ENCODE data around the gene CRTC1. TPM values are rescaled to one million over a fixed set of nuclear protein-coding genes. Genes with fewer than 3 reads are reported as not detected.

CRTC1 gene
- total and polyA plus RNA-seq, 2 experiments from 2014 or later = 1.2 to 5.1 TPM

- Histone ChIP-seq H3K27ac (no peak overlapping the region), H3K79me2 (ENCODE audit: insufficient read depth) (no peaks in the 10 kb centered on the region), H3K4me1 (ENCODE audit: insufficient read depth) (no peaks in the 10 kb centered on the region), H3K9me3 (ENCODE audit: low read depth) (no peaks in the 10 kb centered on the region), H3K4me2 (ENCODE audit: unreplicated experiment) (no peak overlapping the region), H2AFZ (no peak overlapping the region), H3F3A (ENCODE audit: insufficient read depth) (no peaks in the 10 kb centered on the region), H3K36me3 (ENCODE audit: low read depth) (no peaks in the 10 kb centered on the region), H3K27me3 (replicated peaks; ENCODE audit: insufficient read depth) (no peaks in the 10 kb centered on the region), H4K20me1 (ENCODE audit: insufficient read depth) (no peaks in the 10 kb centered on the region), H3K4me3 (no peak overlapping the region), H3K9me2 (ENCODE audit: insufficient read depth) (no peaks in the 10 kb centered on the region), H3K9ac (no peak overlapping the region)
- TF ChIP-seq EZH2 (IDR thresholded peaks at IDR 0.05; ENCODE audit: insufficient read depth, poor library complexity, severe bottlenecking) (no peak), EZH2phosphoT487 (IDR thresholded peaks at IDR 0.05; ENCODE audit: insufficient read depth, low read depth) (no peak)
- WGBS, 2 experiments (ENCODE audit: low coverage in 1 of 2, low lambda C conversion rate in 2 of 2, missing lambda C conversion rate in 2 of 2) = 83 to 92% methylated on average over 5 of the region's 5 CpGs
- no peak for DNase-seq
- in situ Hi-C loops (cut with MboI) = no loop called here
Measured at GRCh38 chr19:18666784-18667183, 16.7 kb upstream of the CRTC1 start.

GRCh38 chr19:18667531-18668251 lies 15.8 kb upstream of the CRTC1 start:
- no peaks in the 10 kb centered on the region for H3K27me3 ChIP-seq (replicated peaks; ENCODE audit: insufficient read depth)
- H3K4me1 ChIP-seq (ENCODE audit: insufficient read depth) = peaks cover 5% of the 10 kb centered on the region; the same call in 1 of the 2 replicates
- no peak overlapping the region for H3K27ac ChIP-seq
- H3K4me2 ChIP-seq (ENCODE audit: unreplicated experiment) = no peak overlapping the region
- H3F3A ChIP-seq (ENCODE audit: insufficient read depth) = no peaks in the 10 kb centered on the region
- no peak for TF ChIP-seq EZH2phosphoT487 (IDR thresholded peaks at IDR 0.05; ENCODE audit: insufficient read depth, low read depth)
- no peak for TF ChIP-seq EZH2 (IDR thresholded peaks at IDR 0.05; ENCODE audit: insufficient read depth, poor library complexity, severe bottlenecking)
- 97 to 99% methylated on average over 44 to 55 of the region's 55 CpGs for WGBS, 2 experiments (ENCODE audit: low coverage in 1 of 2, low lambda C conversion rate in 2 of 2, missing lambda C conversion rate in 2 of 2)
- H3K9me3 ChIP-seq (ENCODE audit: low read depth) = no peaks in the 10 kb centered on the region
- no peak overlapping the region for H3K4me3 ChIP-seq
- no peaks in the 10 kb centered on the region for H3K36me3 ChIP-seq (ENCODE audit: low read depth)
- H3K9ac ChIP-seq = no peak overlapping the region
- in situ Hi-C loops (cut with MboI) = no loop called here
- no peaks in the 10 kb centered on the region for H4K20me1 ChIP-seq (ENCODE audit: insufficient read depth)
- no peak for DNase-seq
- no peak overlapping the region for H2AFZ ChIP-seq
- H3K79me2 ChIP-seq (ENCODE audit: insufficient read depth) = no peaks in the 10 kb centered on the region
- H3K9me2 ChIP-seq (ENCODE audit: insufficient read depth) = no peaks in the 10 kb centered on the region

GRCh38 chr19:18668252-18668631 lies 15.2 kb upstream of the CRTC1 start:
- H3K9me3 ChIP-seq (ENCODE audit: low read depth) = no peaks in the 10 kb centered on the region
- no peak overlapping the region for H3K4me3 ChIP-seq
- peaks cover 5% of the 10 kb centered on the region; the same call in 1 of the 2 replicates for H3K4me1 ChIP-seq (ENCODE audit: insufficient read depth)
- no peaks in the 10 kb centered on the region for H3K36me3 ChIP-seq (ENCODE audit: low read depth)
- no peaks in the 10 kb centered on the region for H3K27me3 ChIP-seq (replicated peaks; ENCODE audit: insufficient read depth)
- H3K79me2 ChIP-seq (ENCODE audit: insufficient read depth) = no peaks in the 10 kb centered on the region
- H3K9ac ChIP-seq = no peak overlapping the region
- H3K27ac ChIP-seq = no peak overlapping the region
- no peaks in the 10 kb centered on the region for H3F3A ChIP-seq (ENCODE audit: insufficient read depth)
- 98% methylated on average over 33 to 38 of the region's 38 CpGs for WGBS, 2 experiments (ENCODE audit: low coverage in 1 of 2, low lambda C conversion rate in 2 of 2, missing lambda C conversion rate in 2 of 2)
- DNase-seq = no peak
- H2AFZ ChIP-seq = no peak overlapping the region
- in situ Hi-C loops (cut with MboI) = no loop called here
- H4K20me1 ChIP-seq (ENCODE audit: insufficient read depth) = no peaks in the 10 kb centered on the region
- no peaks in the 10 kb centered on the region for H3K9me2 ChIP-seq (ENCODE audit: insufficient read depth)
- TF ChIP-seq EZH2phosphoT487 (IDR thresholded peaks at IDR 0.05; ENCODE audit: insufficient read depth, low read depth) (no peak), EZH2 (IDR thresholded peaks at IDR 0.05; ENCODE audit: insufficient read depth, poor library complexity, severe bottlenecking) (no peak)
- no peak overlapping the region for H3K4me2 ChIP-seq (ENCODE audit: unreplicated experiment)

GRCh38 chr19:18668744-18669523 lies 14.5 kb upstream of the CRTC1 start:
- WGBS, 2 experiments (ENCODE audit: low coverage in 1 of 2, low lambda C conversion rate in 2 of 2, missing lambda C conversion rate in 2 of 2) = 93 to 96% methylated on average over 47 to 58 of the region's 58 CpGs
- H2AFZ ChIP-seq = no peak overlapping the region
- in situ Hi-C loops (cut with MboI) = no loop called here

More at GRCh38 chr19:18668744-18669523, 14.5 kb upstream of the CRTC1 start:
- Histone ChIP-seq H3K9me3 (ENCODE audit: low read depth) (no peaks in the 10 kb centered on the region), H3K27ac (no peak overlapping the region), H3K79me2 (ENCODE audit: insufficient read depth) (no peaks in the 10 kb centered on the region), H3K4me3 (no peak overlapping the region), H3K36me3 (ENCODE audit: low read depth) (no peaks in the 10 kb centered on the region), H3F3A (ENCODE audit: insufficient read depth) (no peaks in the 10 kb centered on the region), H3K9me2 (ENCODE audit: insufficient read depth) (no peaks in the 10 kb centered on the region), H4K20me1 (ENCODE audit: insufficient read depth) (no peaks in the 10 kb centered on the region), H3K4me1 (ENCODE audit: insufficient read depth) (peaks cover 5% of the 10 kb centered on the region; the same call in 1 of the 2 replicates), H3K9ac (no peak overlapping the region), H3K27me3 (replicated peaks; ENCODE audit: insufficient read depth) (no peaks in the 10 kb centered on the region), H3K4me2 (ENCODE audit: unreplicated experiment) (no peak overlapping the region)
- TF ChIP-seq EZH2 (IDR thresholded peaks at IDR 0.05; ENCODE audit: insufficient read depth, poor library complexity, severe bottlenecking) = no peak
- no peak for DNase-seq
